ENCODE measurements around the gene SLC35F6.

SLC35F6 gene

GRCh38 chr2:26822877-26823276 is 58.8 kb downstream of the SLC35F6 start:
- no peak for DNase-seq (ENCODE audit: low spot score)

Measured in kidney capillary endothelial cell (primary cell).